T follicular helper cell (primary cell): ENCODE data around the gene BPIFA1.

Experiments
- DNase-seq: peaks from one replicate; pipeline ENCODE4 v3.0.0-alpha.2; 2020; ENCODE audit warnings: low read depth

Gene BPIFA1

GRCh38 chr20:33277471-33278441 is 42.0 kb downstream of the BPIFA1 start:
- no peak for DNase-seq

GRCh38 chr20:33278700-33279099 is 42.9 kb downstream of the BPIFA1 start:
- DNase-seq, result no peak

- DNase-seq, result no peak
Observed at GRCh38 chr20:33279261-33279910, 43.6 kb downstream of the BPIFA1 start.

GRCh38 chr20:33280000-33280680 is 44.3 kb downstream of the BPIFA1 start:
- DNase-seq, result no peak

GRCh38 chr20:33280775-33281174 is 45.0 kb downstream of the BPIFA1 start:
- no peak for DNase-seq

- DNase-seq, result no peak
Observed at GRCh38 chr20:33281550-33282146, 45.9 kb downstream of the BPIFA1 start.

GRCh38 chr20:33282196-33282934 is 46.6 kb downstream of the BPIFA1 start:
- no peak for DNase-seq

GRCh38 chr20:33282991-33283555 is 47.3 kb downstream of the BPIFA1 start, which contains the start of gene BPIFB1:
Gene BPIFB1, plus strand, starts transcription at chr20:33283214. Its CDS starts 2,860 bp downstream, at chr20:33286074.
- DNase-seq, result no peak

- DNase-seq, result no peak
Observed at GRCh38 chr20:33284284-33284683, 48.5 kb downstream of the BPIFA1 start.

GRCh38 chr20:33284937-33285336 is 49.1 kb downstream of the BPIFA1 start:
- no peak for DNase-seq

- DNase-seq, result no peak
Observed at GRCh38 chr20:33285861-33286495, 50.2 kb downstream of the BPIFA1 start.

- DNase-seq, result no peak
Observed at GRCh38 chr20:33287884-33288283, 52.1 kb downstream of the BPIFA1 start.

- DNase-seq, result no peak
Observed at GRCh38 chr20:33290852-33291251, 55.1 kb downstream of the BPIFA1 start.

GRCh38 chr20:33291416-33291815 is 55.6 kb downstream of the BPIFA1 start:
- no peak for DNase-seq

- peak; percentile 49 for DNase-seq
Observed at GRCh38 chr20:33291830-33292355, 56.1 kb downstream of the BPIFA1 start.
